H1 (cell line): Measurements from ENCODE around the gene LAG3. TPM values are rescaled to one million over a fixed set of nuclear protein-coding genes. Genes with fewer than 3 reads are reported as not detected.

Experiments
- TAF1 ChIP-seq: IDR thresholded peaks from 2 replicates; pipeline ENCODE4 v1.6.1; 2011; ENCODE audit warnings: mild to moderate bottlenecking, low read depth, low read length
- polyA plus RNA-seq, 7 experiments: library from polyadenylated mRNA; depleted of rRNA in 3 of 7; stranded (reverse) in 5 of 7; unstranded in 2 of 7; fragments of >200 nt in 5 of 7; fragments of 200-250 nt in 2 of 7; gene quantifications; 1 replicate in 5 of 7; 2 replicates in 1 of 7; 4 replicates in 1 of 7; pipeline versions ENCODE4 v1.2.1 to v1.2.3, GENCODE V29; 2011 to 2013; ENCODE audit warnings: missing spikeins in 2 of 7, mixed read lengths in 2 of 7
- total RNA-seq: library from RNA; stranded (reverse); fragmentation: NEBNext Ultra II Directional; extraction: Animal tissue kit (Norgen Biotek cat#: 25700); gene quantifications from 2 replicates; pipeline ENCODE4 v1.2.1, GENCODE V29; 2021

The LAG3 gene
- total and polyA plus RNA-seq, 2 of the 8 experiments (the other 6 are each of a cell fraction or from before 2014, with no cell fraction given): 1.1 to 3.1 TPM

DNA sequence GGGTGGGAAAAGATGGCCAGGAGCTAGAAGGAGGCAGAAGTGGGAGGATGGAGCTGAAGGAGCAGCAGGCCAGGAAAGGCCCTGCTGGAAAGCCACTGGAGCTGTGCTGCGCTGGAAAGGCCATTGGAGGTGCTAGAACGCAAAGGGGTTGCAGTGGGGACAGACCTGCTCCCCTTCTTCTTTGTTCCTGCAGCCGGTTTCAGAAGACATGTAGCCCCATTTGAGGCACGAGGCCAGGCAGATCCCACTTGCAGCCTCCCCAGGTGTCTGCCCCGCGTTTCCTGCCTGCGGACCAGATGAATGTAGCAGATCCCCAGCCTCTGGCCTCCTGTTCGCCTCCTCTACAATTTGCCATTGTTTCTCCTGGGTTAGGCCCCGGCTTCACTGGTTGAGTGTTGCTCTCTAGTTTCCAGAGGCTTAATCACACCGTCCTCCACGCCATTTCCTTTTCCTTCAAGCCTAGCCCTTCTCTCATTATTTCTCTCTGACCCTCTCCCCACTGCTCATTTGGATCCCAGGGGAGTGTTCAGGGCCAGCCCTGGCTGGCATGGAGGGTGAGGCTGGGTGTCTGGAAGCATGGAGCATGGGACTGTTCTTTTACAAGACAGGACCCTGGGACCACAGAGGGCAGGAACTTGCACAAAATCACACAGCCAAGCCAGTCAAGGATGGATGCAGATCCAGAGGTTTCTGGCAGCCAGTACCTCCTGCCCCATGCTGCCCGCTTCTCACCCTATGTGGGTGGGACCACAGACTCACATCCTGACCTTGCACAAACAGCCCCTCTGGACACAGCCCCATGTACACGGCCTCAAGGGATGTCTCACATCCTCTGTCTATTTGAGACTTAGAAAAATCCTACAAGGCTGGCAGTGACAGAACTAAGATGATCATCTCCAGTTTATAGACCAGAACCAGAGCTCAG is 47.0 kb downstream of the LAG3 start (continued):
- TF ChIP-seq TAF1: no peak
